GM13977 (cell line): ENCODE measurements around the gene PARP1.

Experiments used
- DNase-seq: peaks from one replicate; pipeline ENCODE4 v3.0.0; 2012; ENCODE audit warnings: low spot score
- in situ Hi-C: fragments of 300-500 bp; cut with MboI; formaldehyde crosslinking; loops from one replicate; pipeline ENCODE4 v1.12.0; 2022; ENCODE audit warnings: low sequenced_read_pairs, low pct_unique_long_range_greater_than_20kb, mixed read lengths, inconsistent platforms; ENCODE audit not compliant: unreplicated experiment
- TF ChIP-seq, protein P1 (sequence below): IDR thresholded peaks from 2 replicates; pipeline ENCODE4 v1.5.1; 2012; ENCODE audit warnings: mild to moderate bottlenecking, control low read depth; ENCODE audit not compliant: insufficient read depth; ENCODE audit errors: extremely low read depth, missing control alignments

Gene PARP1

DNA sequence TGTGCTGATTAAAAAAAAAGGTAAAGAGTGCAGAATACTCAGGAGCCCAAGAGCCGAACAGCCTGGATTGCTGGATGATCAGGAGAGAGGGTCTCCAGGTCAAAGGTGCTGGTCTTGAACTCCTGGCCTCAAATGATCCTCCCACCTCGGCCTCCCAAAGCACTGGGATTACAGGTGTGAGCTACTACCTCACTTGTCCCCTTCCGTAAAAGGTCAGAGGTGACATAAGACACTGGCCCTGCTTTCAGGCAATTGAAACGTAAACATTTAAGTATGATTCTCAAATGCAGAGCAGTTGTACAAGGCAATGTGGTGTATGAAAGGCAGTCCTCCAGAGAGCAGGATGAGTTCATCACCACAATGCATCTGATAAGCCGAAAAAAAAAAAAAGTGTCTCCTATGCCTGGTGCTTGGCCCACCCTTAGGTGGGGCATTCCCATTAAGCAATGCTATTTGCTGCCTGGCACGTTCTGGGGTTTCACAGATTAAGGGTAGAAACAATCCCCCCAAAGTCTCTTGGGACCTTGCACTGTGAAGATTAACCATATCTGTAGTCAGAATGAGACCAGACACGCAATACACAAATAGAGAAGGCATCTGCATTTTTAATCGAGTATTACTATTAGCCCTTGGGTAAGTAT, 47.7 kb downstream of the PARP1 start:
- TF ChIP-seq, protein P1, sequence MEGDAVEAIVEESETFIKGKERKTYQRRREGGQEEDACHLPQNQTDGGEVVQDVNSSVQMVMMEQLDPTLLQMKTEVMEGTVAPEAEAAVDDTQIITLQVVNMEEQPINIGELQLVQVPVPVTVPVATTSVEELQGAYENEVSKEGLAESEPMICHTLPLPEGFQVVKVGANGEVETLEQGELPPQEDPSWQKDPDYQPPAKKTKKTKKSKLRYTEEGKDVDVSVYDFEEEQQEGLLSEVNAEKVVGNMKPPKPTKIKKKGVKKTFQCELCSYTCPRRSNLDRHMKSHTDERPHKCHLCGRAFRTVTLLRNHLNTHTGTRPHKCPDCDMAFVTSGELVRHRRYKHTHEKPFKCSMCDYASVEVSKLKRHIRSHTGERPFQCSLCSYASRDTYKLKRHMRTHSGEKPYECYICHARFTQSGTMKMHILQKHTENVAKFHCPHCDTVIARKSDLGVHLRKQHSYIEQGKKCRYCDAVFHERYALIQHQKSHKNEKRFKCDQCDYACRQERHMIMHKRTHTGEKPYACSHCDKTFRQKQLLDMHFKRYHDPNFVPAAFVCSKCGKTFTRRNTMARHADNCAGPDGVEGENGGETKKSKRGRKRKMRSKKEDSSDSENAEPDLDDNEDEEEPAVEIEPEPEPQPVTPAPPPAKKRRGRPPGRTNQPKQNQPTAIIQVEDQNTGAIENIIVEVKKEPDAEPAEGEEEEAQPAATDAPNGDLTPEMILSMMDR: no peak
- in situ Hi-C loops: no loop called here
- peak; percentile 51 for DNase-seq

GRCh38 chr1:226357416-226357815, 50.5 kb downstream of the PARP1 start:
- no peak for DNase-seq
- in situ Hi-C loops: no loop called here
- TF ChIP-seq, protein P1: no peak

- in situ Hi-C loops: no loop called here
- DNase-seq: no peak
- TF ChIP-seq, protein P1: no peak
Measured at GRCh38 chr1:226355669-226356551, 52.0 kb downstream of the PARP1 start.

- DNase-seq: no peak
- in situ Hi-C loops: no loop called here
- TF ChIP-seq, protein P1: no peak
Measured at GRCh38 chr1:226355016-226355415, 52.9 kb downstream of the PARP1 start.

GRCh38 chr1:226353698-226354525, 54.0 kb downstream of the PARP1 start:
- TF ChIP-seq, protein P1: no peak
- in situ Hi-C loops: no loop called here

DNA sequence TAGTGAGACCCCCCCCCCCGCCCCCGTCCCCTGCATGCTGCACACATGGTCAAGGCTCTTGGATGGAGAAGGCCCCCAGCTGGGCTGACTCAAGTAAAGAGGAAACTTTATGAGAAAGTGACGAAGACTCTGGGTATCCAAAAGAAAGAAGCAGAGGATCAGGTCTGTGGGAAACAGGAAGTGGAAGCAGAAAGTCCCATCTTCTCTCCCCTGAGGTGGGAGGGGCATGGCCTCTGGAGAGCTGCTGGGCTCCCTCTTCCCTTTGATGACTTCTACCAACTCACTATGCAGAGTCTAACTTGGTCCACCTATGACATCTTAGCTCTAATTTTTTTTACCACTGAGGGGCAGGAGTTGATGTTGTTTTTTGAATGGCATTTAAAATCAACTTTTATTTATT, 56.2 kb downstream of the PARP1 start:
- TF ChIP-seq, protein P1: no peak
- in situ Hi-C loops: no loop called here
- no peak for DNase-seq

More at GRCh38 chr1:226353698-226354525, 54.0 kb downstream of the PARP1 start:
- no peak for DNase-seq
